Measurements from ENCODE around the gene TOP3B. TPM values are rescaled to one million over a fixed set of nuclear protein-coding genes. Genes with fewer than 3 reads are reported as not detected.
"Not testable (repeated sequence)": the region's sequence is repeated elsewhere in the genome, so short reads cannot be mapped to it uniquely, and the experiment has no call there.

TOP3B gene
- total RNA-seq, 1 experiment from 2014 or later, result 12.6 TPM

GRCh38 chr22:21945453-21946261 lies 36.9 kb downstream of the TOP3B start:
- DNase-seq (ENCODE audit: low read depth), result no peak

GRCh38 chr22:21944871-21945270 lies 37.7 kb downstream of the TOP3B start:
- DNase-seq (ENCODE audit: low read depth), result no peak

GRCh38 chr22:21943571-21944448 lies 38.8 kb downstream of the TOP3B start:
- no peak for DNase-seq (ENCODE audit: low read depth)

- peak; percentile 89 for DNase-seq (ENCODE audit: low read depth)
Measured at GRCh38 chr22:21942407-21943343, 39.9 kb downstream of the TOP3B start.

- no peak for DNase-seq (ENCODE audit: low read depth)
Measured at GRCh38 chr22:21941921-21942320, 40.7 kb downstream of the TOP3B start.

GRCh38 chr22:21940521-21940920 lies 42.1 kb downstream of the TOP3B start:
- peak; percentile 24 for DNase-seq (ENCODE audit: low read depth)

GRCh38 chr22:21939935-21940334 lies 42.7 kb downstream of the TOP3B start:
- not testable (repeated sequence) for DNase-seq (ENCODE audit: low read depth)

- DNase-seq (ENCODE audit: low read depth), result no peak
Measured at GRCh38 chr22:21939461-21939913, 43.1 kb downstream of the TOP3B start.

GRCh38 chr22:21938906-21939305 lies 43.7 kb downstream of the TOP3B start:
- no peak for DNase-seq (ENCODE audit: low read depth)

GRCh38 chr22:21938071-21938822 lies 44.3 kb downstream of the TOP3B start:
- peak; percentile 84 for DNase-seq (ENCODE audit: low read depth)

GRCh38 chr22:21937821-21938070 lies 44.8 kb downstream of the TOP3B start:
- no peak for DNase-seq (ENCODE audit: low read depth)

GRCh38 chr22:21937041-21937820 lies 45.4 kb downstream of the TOP3B start:
- peak; percentile 13 for DNase-seq (ENCODE audit: low read depth)

- no peak for DNase-seq (ENCODE audit: low read depth)
Measured at GRCh38 chr22:21936151-21936775, 46.3 kb downstream of the TOP3B start.

- DNase-seq (ENCODE audit: low read depth), result no peak
Measured at GRCh38 chr22:21933910-21934309, 48.7 kb downstream of the TOP3B start.

- no peak for DNase-seq (ENCODE audit: low read depth)
Measured at GRCh38 chr22:21933413-21933812, 49.2 kb downstream of the TOP3B start.

- no peak for DNase-seq (ENCODE audit: low read depth)
Measured at GRCh38 chr22:21932347-21932746, 50.2 kb downstream of the TOP3B start.

GRCh38 chr22:21931056-21931455 lies 51.5 kb downstream of the TOP3B start:
- DNase-seq (ENCODE audit: low read depth), result no peak

- DNase-seq (ENCODE audit: low read depth), result no peak
Measured at GRCh38 chr22:21929253-21929652, 53.3 kb downstream of the TOP3B start.

- DNase-seq (ENCODE audit: low read depth), result no peak
Measured at GRCh38 chr22:21928048-21928447, 54.5 kb downstream of the TOP3B start.
